Activated B cell treated with CpG ODN at 0.5 μM for 24 hours (primary cell): Measurements from ENCODE around the gene IZUMO1. TPM values are rescaled to one million over a fixed set of nuclear protein-coding genes. Genes with fewer than 3 reads are reported as not detected.
"Not testable (repeated sequence)": the region's sequence is repeated elsewhere in the genome, so short reads cannot be mapped to it uniquely, and the experiment has no call there.

ENCODE experiments used
- ATAC-seq: fragments of 200-7000 bp; cut with Tn5 transposase; one replicate; pipeline ENCODE4 v1.10.0; 2021; ENCODE audit warnings: low read depth, mild to moderate bottlenecking, moderate library complexity
- CTCF ChIA-PET: fragments of 350-600 bp; sonication (Branson Sonifier 250); formaldehyde crosslinking; loops from one replicate; lab custom pipeline; 2021; ENCODE audit warnings: antibody characterized with exemption; lab: Charles Lee
- POLR2A ChIA-PET: fragments of 350-600 bp; sonication (Branson Sonifier 250); formaldehyde crosslinking; loops from one replicate; lab custom pipeline; 2021; ENCODE audit warnings: antibody characterized with exemption; lab: Charles Lee
- DNase-seq: peaks from one replicate; pipeline ENCODE4 v3.0.0; 2022
- H3K27ac Mint-ChIP-seq: one replicate; pipeline ENCODE4 v1.8.0; 2020; ENCODE audit warnings: mixed read lengths
- H3K27me3 Mint-ChIP-seq: one replicate; pipeline ENCODE4 v1.8.0; 2021; ENCODE audit warnings: mixed read lengths
- H3K36me3 Mint-ChIP-seq: one replicate; pipeline ENCODE4 v1.8.0; 2021; ENCODE audit warnings: low read depth, mixed read lengths
- H3K4me1 Mint-ChIP-seq: one replicate; pipeline ENCODE4 v1.8.0; 2021; ENCODE audit warnings: mixed read lengths
- H3K4me3 Mint-ChIP-seq: one replicate; pipeline ENCODE4 v1.8.0; 2020; ENCODE audit warnings: mild to moderate bottlenecking, mixed read lengths
- H3K9me3 Mint-ChIP-seq: one replicate; pipeline ENCODE4 v1.8.0; 2020; ENCODE audit warnings: mixed read lengths
- intact Hi-C: fragments of 100-400 bp; cut with micrococcal nuclease; formaldehyde crosslinking; loops from one replicate; pipeline ENCODE4 v1.15.1; 2024
- total RNA-seq: library from RNA; stranded (reverse); gene quantifications from 2 replicates; pipeline ENCODE4 v1.2.3, GENCODE V29; 2022
- TF ChIP-seq, protein P1 (sequence below): fragments of 200-600 bp; IDR thresholded peaks from one replicate; pipeline ENCODE4 v1.8.0; 2022; ENCODE audit warnings: antibody characterized with exemption, mild to moderate bottlenecking

Gene IZUMO1
- total RNA-seq, 1 donor from 2014 or later = not detected

DNA sequence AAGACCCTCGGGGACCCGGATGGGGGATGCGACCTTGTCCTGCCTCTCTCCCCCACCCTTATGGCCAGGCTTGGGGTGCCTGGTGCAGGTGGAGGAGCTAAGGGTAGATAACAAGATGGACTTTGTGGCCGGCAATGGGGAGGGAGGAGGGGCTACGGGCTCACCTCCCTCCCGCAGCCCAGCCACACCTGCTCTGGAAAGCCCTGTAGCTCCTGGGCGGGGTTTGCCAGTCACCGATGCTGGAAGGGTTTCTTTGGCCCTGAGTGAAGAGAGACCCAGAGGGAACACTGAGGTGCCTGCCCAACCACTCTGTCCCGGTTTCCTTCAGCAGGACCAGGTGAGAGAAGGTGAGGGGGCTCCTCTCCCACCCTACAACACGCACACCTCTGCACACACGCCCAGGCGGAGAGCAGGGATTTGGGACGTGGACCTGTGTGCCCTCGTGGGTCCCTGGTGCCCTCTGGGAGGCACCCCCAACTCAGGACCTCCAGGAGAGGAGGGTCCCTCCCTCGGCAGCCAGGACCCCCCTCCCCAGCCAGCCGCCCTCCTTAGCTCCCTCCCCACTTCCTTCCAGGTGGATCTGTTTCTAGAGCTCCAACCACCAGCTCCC lies 50.9 kb downstream of the IZUMO1 start, which contains the start of gene FUT2:
Gene FUT2 (plus strand): TSS at position 229 of the 610 bp plus-strand sequence. CDS start 6,986 bp downstream, outside the sequence.
- H3K27me3 Mint-ChIP-seq = peaks cover 16% of the 10 kb centered on the region
- H3K36me3 Mint-ChIP-seq = no peaks in the 10 kb centered on the region
- ChIA-PET POLR2A (no interaction called here), CTCF (no interaction called here)
- TF ChIP-seq, protein P1, sequence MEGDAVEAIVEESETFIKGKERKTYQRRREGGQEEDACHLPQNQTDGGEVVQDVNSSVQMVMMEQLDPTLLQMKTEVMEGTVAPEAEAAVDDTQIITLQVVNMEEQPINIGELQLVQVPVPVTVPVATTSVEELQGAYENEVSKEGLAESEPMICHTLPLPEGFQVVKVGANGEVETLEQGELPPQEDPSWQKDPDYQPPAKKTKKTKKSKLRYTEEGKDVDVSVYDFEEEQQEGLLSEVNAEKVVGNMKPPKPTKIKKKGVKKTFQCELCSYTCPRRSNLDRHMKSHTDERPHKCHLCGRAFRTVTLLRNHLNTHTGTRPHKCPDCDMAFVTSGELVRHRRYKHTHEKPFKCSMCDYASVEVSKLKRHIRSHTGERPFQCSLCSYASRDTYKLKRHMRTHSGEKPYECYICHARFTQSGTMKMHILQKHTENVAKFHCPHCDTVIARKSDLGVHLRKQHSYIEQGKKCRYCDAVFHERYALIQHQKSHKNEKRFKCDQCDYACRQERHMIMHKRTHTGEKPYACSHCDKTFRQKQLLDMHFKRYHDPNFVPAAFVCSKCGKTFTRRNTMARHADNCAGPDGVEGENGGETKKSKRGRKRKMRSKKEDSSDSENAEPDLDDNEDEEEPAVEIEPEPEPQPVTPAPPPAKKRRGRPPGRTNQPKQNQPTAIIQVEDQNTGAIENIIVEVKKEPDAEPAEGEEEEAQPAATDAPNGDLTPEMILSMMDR = no peak
- H3K9me3 Mint-ChIP-seq = no peaks in the 10 kb centered on the region
- no peak within 1 kb of the TSS for H3K27ac Mint-ChIP-seq
- no peak for ATAC-seq
- intact Hi-C loops = no loop called here
- H3K4me3 Mint-ChIP-seq = peak within 1 kb of the TSS; percentile 72
- H3K4me1 Mint-ChIP-seq = peaks cover 9% of the 10 kb centered on the region
- DNase-seq = no peak

DNA sequence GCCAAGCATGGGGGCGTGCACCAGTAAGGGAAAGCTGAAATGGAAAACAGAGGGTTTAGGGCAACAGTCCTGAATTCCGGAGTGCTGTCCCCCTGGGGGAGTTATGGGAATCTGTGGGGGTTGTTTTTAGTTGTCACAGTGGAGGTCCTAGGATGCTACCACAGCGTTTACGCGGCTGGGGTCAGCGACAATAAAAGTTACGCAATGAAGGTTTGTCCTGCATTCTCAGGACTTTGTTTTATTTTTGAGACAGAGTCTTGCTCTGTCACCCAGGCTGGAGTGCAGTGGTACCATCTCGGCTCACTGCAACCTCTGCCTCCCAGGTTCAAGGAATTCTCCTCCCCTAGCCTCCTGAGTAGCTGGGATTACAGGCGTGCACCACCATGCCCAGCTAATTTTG lies 53.1 kb downstream of the IZUMO1 start:
- POLR2A ChIA-PET = not testable (repeated sequence)

More for the DNA sequence above, 53.1 kb downstream of the IZUMO1 start:
- peaks cover 15% of the 10 kb centered on the region for H3K27me3 Mint-ChIP-seq
- H3K36me3 Mint-ChIP-seq, H3K4me3 Mint-ChIP-seq, DNase-seq, H3K27ac Mint-ChIP-seq, ATAC-seq, intact Hi-C loops, CTCF ChIA-PET, H3K4me1 Mint-ChIP-seq, H3K9me3 Mint-ChIP-seq: not testable (repeated sequence)

Other genes starting within 250 kb of the IZUMO1 start
- gene LMTK3, start 235.1 kb downstream of the IZUMO1 start, total RNA-seq = 0.60 and 0.66 TPM in 2 replicates
- not detected in 2 replicates for gene SULT2B1, start 194.7 kb downstream of the IZUMO1 start, total RNA-seq
- not detected in 2 replicates for gene SPACA4, start 140.2 kb downstream of the IZUMO1 start, total RNA-seq
- 3.5 and 5.6 TPM in 2 replicates for gene FAM83E, start 131.8 kb downstream of the IZUMO1 start, total RNA-seq
- gene RPL18, start 127.7 kb downstream of the IZUMO1 start, total RNA-seq = 2,427 and 2,762 TPM in 2 replicates
- 38.2 and 48.5 TPM in 2 replicates for gene SPHK2, start 127.4 kb downstream of the IZUMO1 start, total RNA-seq
- 8.7 and 9.2 TPM in 2 replicates for gene DBP, start 109.5 kb downstream of the IZUMO1 start, total RNA-seq
- gene CA11, start 100.7 kb downstream of the IZUMO1 start, total RNA-seq = 9.5 and 10.3 TPM in 2 replicates
- gene NTN5, start 73.9 kb downstream of the IZUMO1 start, total RNA-seq = 0.54 and 0.71 TPM in 2 replicates
- not detected in 2 replicates for gene FUT2, start 50.9 kb downstream of the IZUMO1 start, total RNA-seq
- 0.37 and 0.78 TPM in 2 replicates for gene MAMSTR, start 27.2 kb downstream of the IZUMO1 start, total RNA-seq
- 0.07 and 0.12 TPM in 2 replicates for gene RASIP1, start 6.3 kb downstream of the IZUMO1 start, total RNA-seq
- gene FUT1, start 5.7 kb upstream of the IZUMO1 start, total RNA-seq = not detected in 2 replicates
- not detected in 2 replicates for gene FGF21, start 8.6 kb upstream of the IZUMO1 start, total RNA-seq
- 44.0 and 47.8 TPM in 2 replicates for gene BCAT2, start 64.1 kb upstream of the IZUMO1 start, total RNA-seq
- 2.6 and 2.8 TPM in 2 replicates for gene HSD17B14, start 89.6 kb upstream of the IZUMO1 start, total RNA-seq
- 5.7 and 6.4 TPM in 2 replicates for gene PLEKHA4, start 121.7 kb upstream of the IZUMO1 start, total RNA-seq
- gene PPP1R15A, start 125.5 kb upstream of the IZUMO1 start, total RNA-seq = 115 and 123 TPM in 2 replicates
- gene TULP2, start 151.8 kb upstream of the IZUMO1 start, total RNA-seq = not detected in 2 replicates
- 116 and 126 TPM in 2 replicates for gene NUCB1, start 153.4 kb upstream of the IZUMO1 start, total RNA-seq
- gene DHDH, start 186.8 kb upstream of the IZUMO1 start, total RNA-seq = not detected in 2 replicates
- gene BAX, start 208.0 kb upstream of the IZUMO1 start, total RNA-seq = 111 and 129 TPM in 2 replicates
- gene FTL, start 218.4 kb upstream of the IZUMO1 start, total RNA-seq = 888 and 935 TPM in 2 replicates
- gene GYS1, start 246.4 kb upstream of the IZUMO1 start, total RNA-seq = 50.7 and 52.7 TPM in 2 replicates
- gene RUVBL2, start 247.0 kb upstream of the IZUMO1 start, total RNA-seq = 75.6 and 79.4 TPM in 2 replicates